A673 (cell line): ENCODE data around the gene SNRNP40. TPM values are rescaled to one million over a fixed set of nuclear protein-coding genes. Genes with fewer than 3 reads are reported as not detected.

Experiments
- BruUV-seq: library from RNA; stranded (reverse); fragments of 400-500 nt; replicated peaks from 2 replicates; lab custom pipeline; 2021; lab: Mats Ljungman, UMichigan
- CTCF ChIA-PET: fragments of 300-600 bp; sonication (Branson Sonifier 250); formaldehyde crosslinking; loops from one replicate; lab custom pipeline; 2022; ENCODE audit warnings: antibody characterized with exemption; lab: Charles Lee
- POLR2A ChIA-PET: fragments of 300-600 bp; sonication (Branson Sonifier 250); formaldehyde crosslinking; loops from one replicate; lab custom pipeline; 2022; ENCODE audit warnings: antibody characterized with exemption; ENCODE audit not compliant: low non-redundant PET; lab: Charles Lee
- DNase-seq: peaks from one replicate; pipeline ENCODE4 v3.0.0-alpha.2; 2015; ENCODE audit warnings: low spot score
- H3K27ac ChIP-seq: fragments of 200-600 bp; sonication (generic); 2 replicates; pipeline ENCODE4 v1.5.1; 2016; ENCODE audit warnings: mixed run types, low read depth, mild to moderate bottlenecking, mixed read lengths, antibody characterized with exemption, low read length; ENCODE audit not compliant: poor library complexity, severe bottlenecking
- H3K27me3 ChIP-seq: fragments of 200-600 bp; sonication (generic); replicated peaks from 2 replicates; pipeline ENCODE4 v1.6.1; 2017; ENCODE audit warnings: mixed run types, low read depth, mild to moderate bottlenecking, mixed read lengths, antibody characterized with exemption, low read length; ENCODE audit not compliant: insufficient read depth, poor library complexity
- H3K36me3 ChIP-seq: fragments of 200-600 bp; sonication (generic); 2 replicates; pipeline ENCODE4 v1.6.1; 2016; ENCODE audit warnings: mixed run types, mild to moderate bottlenecking, mixed read lengths, antibody characterized with exemption, low read length; ENCODE audit not compliant: insufficient read depth, poor library complexity, severe bottlenecking
- H3K4me1 ChIP-seq: fragments of 200-600 bp; sonication (generic); 2 replicates; pipeline ENCODE4 v1.6.1; 2017; ENCODE audit warnings: mixed run types, mild to moderate bottlenecking, mixed read lengths, antibody characterized with exemption, low read length; ENCODE audit not compliant: insufficient read depth, poor library complexity, severe bottlenecking
- H3K4me3 ChIP-seq: fragments of 200-600 bp; sonication (generic); 2 replicates; pipeline ENCODE4 v1.5.1; 2016; ENCODE audit warnings: low read depth, mixed run types, mild to moderate bottlenecking, mixed read lengths, low read length; ENCODE audit not compliant: poor library complexity, severe bottlenecking
- H3K9me3 ChIP-seq: fragments of 200-600 bp; sonication (generic); 2 replicates; pipeline ENCODE4 v1.6.1; 2016; ENCODE audit warnings: mixed run types, low read depth, mild to moderate bottlenecking, mixed read lengths, antibody characterized with exemption, low read length; ENCODE audit not compliant: poor library complexity, severe bottlenecking
- EZH2 ChIP-seq: fragments of 200-600 bp; sonication (generic); IDR thresholded peaks from 2 replicates; pipeline ENCODE4 v1.6.1; 2017; ENCODE audit warnings: borderline replicate concordance, low read depth, mild to moderate bottlenecking, mixed read lengths, antibody characterized with exemption, low read length; ENCODE audit not compliant: poor library complexity, severe bottlenecking
- intact Hi-C: fragments of 100-400 bp; cut with micrococcal nuclease; formaldehyde crosslinking; loops from one replicate; pipeline ENCODE4 v1.10.0; 2022; ENCODE audit not compliant: unreplicated experiment
- total RNA-seq: library from RNA; stranded (reverse); gene quantifications from 2 replicates; pipeline ENCODE4 v1.2.3, GENCODE V29; 2021
- TF ChIP-seq, protein P1 (sequence below): fragments of 300-800, 200-600 bp; sonication (generic); conservative IDR thresholded peaks from 2 replicates; pipeline ENCODE4 v1.5.1; 2017; ENCODE audit warnings: low read depth, mild to moderate bottlenecking, antibody characterized with exemption, low read length, moderate library complexity, mixed read lengths

The SNRNP40 gene
- total RNA-seq, 1 experiment from 2014 or later, result 121 TPM

GRCh38 chr1:31230378-31230777 lies 66.2 kb downstream of the SNRNP40 start:
- Histone ChIP-seq H3K36me3 (no peaks in the 10 kb centered on the region), H3K9me3 (no peaks in the 10 kb centered on the region), H3K27me3 (no peaks in the 10 kb centered on the region), H3K4me1 (no peaks in the 10 kb centered on the region), H3K27ac (no peak overlapping the region), H3K4me3 (no peak overlapping the region)
- intact Hi-C loops, result no loop called here
- ChIA-PET CTCF (no interaction called here), POLR2A (no interaction called here)
- DNase-seq, result no peak
- TF ChIP-seq EZH2, result no peak
- TF ChIP-seq, protein P1, sequence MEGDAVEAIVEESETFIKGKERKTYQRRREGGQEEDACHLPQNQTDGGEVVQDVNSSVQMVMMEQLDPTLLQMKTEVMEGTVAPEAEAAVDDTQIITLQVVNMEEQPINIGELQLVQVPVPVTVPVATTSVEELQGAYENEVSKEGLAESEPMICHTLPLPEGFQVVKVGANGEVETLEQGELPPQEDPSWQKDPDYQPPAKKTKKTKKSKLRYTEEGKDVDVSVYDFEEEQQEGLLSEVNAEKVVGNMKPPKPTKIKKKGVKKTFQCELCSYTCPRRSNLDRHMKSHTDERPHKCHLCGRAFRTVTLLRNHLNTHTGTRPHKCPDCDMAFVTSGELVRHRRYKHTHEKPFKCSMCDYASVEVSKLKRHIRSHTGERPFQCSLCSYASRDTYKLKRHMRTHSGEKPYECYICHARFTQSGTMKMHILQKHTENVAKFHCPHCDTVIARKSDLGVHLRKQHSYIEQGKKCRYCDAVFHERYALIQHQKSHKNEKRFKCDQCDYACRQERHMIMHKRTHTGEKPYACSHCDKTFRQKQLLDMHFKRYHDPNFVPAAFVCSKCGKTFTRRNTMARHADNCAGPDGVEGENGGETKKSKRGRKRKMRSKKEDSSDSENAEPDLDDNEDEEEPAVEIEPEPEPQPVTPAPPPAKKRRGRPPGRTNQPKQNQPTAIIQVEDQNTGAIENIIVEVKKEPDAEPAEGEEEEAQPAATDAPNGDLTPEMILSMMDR, result no peak
- BruUV-seq, result no TSS peak

DNA sequence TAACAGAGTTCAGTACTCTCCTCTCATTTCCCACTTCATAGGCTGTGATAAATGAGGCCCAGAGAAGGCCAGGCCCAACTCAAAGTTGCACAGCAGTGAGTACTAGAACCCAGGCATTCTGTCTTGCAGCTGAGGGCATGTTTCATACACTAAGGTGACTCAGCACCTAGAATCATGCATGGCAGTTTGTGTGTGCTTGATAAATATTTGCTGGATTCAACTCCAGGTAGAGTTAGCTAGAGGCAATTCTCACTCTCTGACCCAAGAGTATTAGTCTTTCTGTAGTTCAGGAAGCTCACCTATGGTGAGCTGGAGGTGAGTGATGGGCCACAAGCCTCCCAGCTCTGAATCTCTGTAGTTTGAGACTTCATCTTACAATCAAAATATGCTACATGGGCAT lies 67.6 kb downstream of the SNRNP40 start:
- H3K27me3 ChIP-seq, result no peaks in the 10 kb centered on the region
- no peaks in the 10 kb centered on the region for H3K4me1 ChIP-seq
- TF ChIP-seq, protein P1, result no peak
- no peak for TF ChIP-seq EZH2
- H3K27ac ChIP-seq, result no peak overlapping the region
- no peaks in the 10 kb centered on the region for H3K36me3 ChIP-seq
- H3K9me3 ChIP-seq, result no peaks in the 10 kb centered on the region
- no peak for DNase-seq
- CTCF ChIA-PET, result no interaction called here
- intact Hi-C loops, result no loop called here
- BruUV-seq, result no TSS peak
- POLR2A ChIA-PET, result no interaction called here
- H3K4me3 ChIP-seq, result no peak overlapping the region

GRCh38 chr1:31227891-31228568 lies 68.6 kb downstream of the SNRNP40 start:
- intact Hi-C loops, result no loop called here
- Histone ChIP-seq H3K9me3 (no peaks in the 10 kb centered on the region), H3K27ac (no peak overlapping the region), H3K27me3 (no peaks in the 10 kb centered on the region), H3K36me3 (no peaks in the 10 kb centered on the region), H3K4me1 (no peaks in the 10 kb centered on the region), H3K4me3 (no peak overlapping the region)
- CTCF ChIA-PET, result interaction anchor here (0.6 kb wide), 1 partner anchor 44 kb away, joined by 3 read pairs; no protein-coding TSS in a partner anchor
- POLR2A ChIA-PET, result no interaction called here
- peak; percentile 39 for DNase-seq
- TF ChIP-seq, protein P1, result no peak
- TF ChIP-seq EZH2, result no peak
- BruUV-seq, result no TSS peak
